ENCODE measurements around the gene MTCL1.
A peak's percentile ranks its signal among the peaks of the same experiment; 100 is the strongest.

Gene MTCL1

GRCh38 chr18:8715599-8715998, 10.2 kb downstream of the MTCL1 start:
- DNase-seq = no peak

- peak; percentile 44 for DNase-seq
Measured at GRCh38 chr18:8717011-8717770, 11.8 kb downstream of the MTCL1 start.

- DNase-seq = no peak
Measured at GRCh38 chr18:8718401-8718913, 13.1 kb downstream of the MTCL1 start.

- no peak for DNase-seq
Measured at GRCh38 chr18:8719192-8719591, 13.8 kb downstream of the MTCL1 start.

GRCh38 chr18:8720141-8720540, 14.8 kb downstream of the MTCL1 start:
- no peak for DNase-seq

DNA sequence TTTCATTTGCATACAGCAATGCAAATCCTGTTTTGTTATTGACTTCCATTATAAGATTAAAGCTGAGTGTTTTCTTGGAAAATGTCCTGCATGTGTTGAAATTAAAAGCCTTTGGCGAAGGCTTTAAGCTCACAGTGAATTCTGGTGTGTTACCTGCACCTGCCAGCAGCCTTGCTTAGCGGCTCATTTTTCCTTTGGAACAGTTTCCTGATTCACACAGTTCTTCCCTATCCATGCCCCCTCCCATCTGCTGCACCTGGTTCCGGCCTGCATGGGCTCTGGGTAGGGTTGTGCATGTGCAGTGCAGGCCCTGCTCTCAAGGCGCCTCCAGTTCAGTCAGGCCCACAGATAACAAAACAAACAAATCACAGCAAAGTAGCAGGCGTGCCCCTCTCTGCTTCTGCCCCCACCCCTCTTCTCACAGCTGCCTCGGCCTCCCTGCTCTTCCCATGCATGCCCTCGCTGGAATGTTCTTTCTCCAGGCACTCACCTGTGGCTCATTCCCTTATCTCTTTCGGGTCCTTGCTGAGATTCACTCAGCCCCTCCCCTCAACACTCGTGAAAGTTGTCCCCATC, 15.8 kb downstream of the MTCL1 start:
- peak; percentile 70 for DNase-seq

GRCh38 chr18:8721716-8722115, 16.4 kb downstream of the MTCL1 start:
- peak; percentile 64 for DNase-seq

- no peak for DNase-seq
Measured at GRCh38 chr18:8722946-8723820, 17.8 kb downstream of the MTCL1 start.

DNA sequence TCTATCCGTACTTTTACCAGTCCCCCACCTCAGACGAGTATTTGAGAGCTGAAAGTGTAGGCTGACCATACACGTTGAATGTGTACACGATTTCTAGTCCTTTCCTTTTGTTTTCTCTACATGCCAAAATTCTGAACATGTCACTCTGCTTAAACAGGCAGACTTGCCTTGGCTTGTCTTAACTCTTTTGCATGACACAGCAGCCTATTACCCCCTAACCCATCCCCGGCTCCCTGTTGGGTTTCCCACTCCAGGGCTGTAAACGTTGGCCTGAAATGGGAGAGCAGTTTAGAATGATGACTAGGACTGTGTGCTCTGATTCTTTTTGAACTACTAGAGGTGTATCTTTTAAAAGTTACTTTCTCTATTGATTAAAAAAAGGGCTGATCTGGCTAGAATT, 19.1 kb downstream of the MTCL1 start:
- DNase-seq = peak; percentile 86

- no peak for DNase-seq
Measured at GRCh38 chr18:8726281-8726680, 20.9 kb downstream of the MTCL1 start.

- no peak for DNase-seq
Measured at GRCh38 chr18:8726963-8727705, 21.8 kb downstream of the MTCL1 start.

- DNase-seq = peak; percentile 95
Measured at GRCh38 chr18:8730080-8730827, 24.9 kb downstream of the MTCL1 start.

DNA sequence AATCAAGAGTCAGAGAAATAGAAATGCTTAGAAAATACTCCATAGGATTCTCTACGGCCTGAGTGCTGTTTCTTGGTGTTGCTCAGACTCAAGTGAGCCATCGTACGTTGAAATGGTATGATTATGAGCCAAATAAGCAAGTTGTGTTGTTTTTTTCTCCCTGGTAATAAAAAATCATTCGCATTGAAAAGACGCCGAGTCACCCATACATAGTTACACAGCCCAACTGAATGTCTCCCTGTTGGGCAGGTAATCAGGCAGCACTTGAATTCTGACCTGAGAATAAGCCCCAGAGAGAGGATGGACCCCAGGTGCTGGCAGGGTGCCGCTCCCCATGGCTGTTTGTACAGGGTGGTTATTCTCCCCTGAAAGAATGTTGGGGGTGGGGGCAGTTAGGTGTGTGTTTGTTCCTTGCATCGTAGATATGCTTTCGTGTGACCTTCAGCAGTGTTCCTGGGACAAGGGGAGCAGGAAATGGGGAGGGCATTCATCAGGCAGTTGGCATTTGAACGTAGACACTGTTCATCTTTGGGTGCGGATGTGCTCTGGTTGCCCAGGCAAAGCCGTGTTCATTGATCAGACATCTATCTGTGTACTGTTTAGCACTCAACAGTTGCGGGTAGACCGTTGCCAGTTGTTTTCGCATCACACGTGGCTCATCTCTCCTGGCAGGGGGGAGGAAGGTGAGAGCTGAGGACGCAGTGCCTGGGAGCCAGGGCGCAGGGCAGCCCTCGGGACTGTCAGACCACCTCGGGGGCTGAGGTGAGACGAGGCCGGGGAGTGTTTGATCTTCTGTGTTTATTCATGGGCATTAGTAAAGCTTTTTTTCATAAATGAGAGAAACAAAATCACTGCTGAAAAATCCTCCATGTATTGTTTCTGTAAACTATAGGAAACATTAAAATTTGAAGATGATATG, 27.3 kb downstream of the MTCL1 start:
- peak; percentile 20 for DNase-seq

DNA sequence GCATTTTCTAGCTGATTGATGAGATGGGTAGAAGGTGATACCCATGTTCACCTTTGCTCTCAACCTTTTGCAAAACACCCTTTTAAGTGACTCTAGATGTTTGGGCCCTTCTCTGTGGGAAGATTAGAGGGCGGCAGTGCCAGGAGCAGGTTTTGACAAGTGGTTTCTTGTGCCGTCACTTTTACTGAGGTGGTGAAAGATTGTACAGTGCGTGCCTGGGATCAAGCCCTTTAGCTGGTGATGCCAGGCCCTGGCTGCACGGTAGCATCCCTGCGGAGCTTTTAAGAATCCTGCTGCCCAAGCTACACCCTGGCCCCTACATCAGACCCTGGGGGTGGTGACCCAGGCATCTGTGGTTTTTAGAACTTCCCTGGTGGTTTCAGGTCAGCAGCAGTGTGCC, 29.1 kb downstream of the MTCL1 start:
- DNase-seq = no peak

DNA sequence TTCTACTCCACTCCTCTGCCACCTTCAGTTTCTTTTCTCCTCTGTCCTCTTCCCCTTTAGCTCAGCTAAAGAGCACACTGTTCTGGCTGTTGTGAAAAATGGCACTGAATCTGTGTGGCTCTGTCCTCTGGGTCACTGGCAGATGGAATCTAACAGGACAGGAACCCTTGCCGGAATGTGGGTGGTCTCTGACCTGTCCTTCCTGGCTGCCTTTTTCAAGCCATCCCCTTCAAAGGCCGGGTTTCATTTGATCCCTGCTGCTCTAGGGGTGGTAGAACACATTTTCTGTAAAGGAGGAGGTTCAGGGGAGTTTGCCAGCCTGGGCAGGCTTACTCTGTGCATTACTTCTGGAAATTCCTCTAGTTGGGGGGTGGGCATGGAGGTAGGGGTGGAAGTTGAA, 29.9 kb downstream of the MTCL1 start:
- DNase-seq = no peak

DNA sequence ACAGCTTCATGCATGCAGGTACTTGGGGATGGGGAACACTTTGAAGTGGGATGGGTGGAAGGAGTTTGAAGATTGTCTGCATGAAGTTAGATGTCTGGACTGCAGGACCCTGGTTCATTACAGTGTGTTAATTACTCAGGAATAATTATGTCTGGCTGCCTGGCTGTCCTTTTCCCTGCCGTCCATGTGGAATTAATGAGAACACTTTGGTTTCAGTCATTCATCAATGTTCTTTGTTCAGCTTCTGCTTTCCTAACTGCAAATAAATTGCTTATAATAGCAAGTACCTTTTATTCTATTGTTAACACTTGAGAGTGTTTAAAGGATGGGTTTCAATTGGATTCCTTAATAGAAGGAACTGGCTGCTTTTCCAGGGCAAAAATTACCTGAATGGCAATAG, 35.8 kb downstream of the MTCL1 start:
- peak; percentile 76 for DNase-seq

DNA sequence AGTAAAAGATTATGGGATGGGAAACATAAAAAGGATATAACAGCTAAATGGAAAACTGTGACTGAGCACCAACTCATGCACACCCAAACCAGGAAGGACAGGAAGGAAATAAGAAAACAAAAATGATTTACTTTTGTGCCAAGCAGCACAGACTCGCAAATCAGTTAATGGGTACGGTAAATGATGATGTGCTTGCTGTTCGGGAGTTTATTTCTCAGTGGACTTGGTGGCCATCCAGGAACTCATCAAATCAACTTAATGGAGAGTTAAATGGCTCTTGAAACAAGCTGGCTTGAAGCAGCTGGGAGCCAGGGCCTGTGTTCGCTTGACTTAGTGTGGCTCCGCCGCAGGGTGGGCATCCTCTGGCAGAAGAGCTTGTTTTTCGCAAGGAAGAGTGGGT, 36.2 kb downstream of the MTCL1 start:
- DNase-seq = peak; percentile 70

- DNase-seq = no peak
Measured at GRCh38 chr18:8742387-8743361, 37.3 kb downstream of the MTCL1 start.

DNA sequence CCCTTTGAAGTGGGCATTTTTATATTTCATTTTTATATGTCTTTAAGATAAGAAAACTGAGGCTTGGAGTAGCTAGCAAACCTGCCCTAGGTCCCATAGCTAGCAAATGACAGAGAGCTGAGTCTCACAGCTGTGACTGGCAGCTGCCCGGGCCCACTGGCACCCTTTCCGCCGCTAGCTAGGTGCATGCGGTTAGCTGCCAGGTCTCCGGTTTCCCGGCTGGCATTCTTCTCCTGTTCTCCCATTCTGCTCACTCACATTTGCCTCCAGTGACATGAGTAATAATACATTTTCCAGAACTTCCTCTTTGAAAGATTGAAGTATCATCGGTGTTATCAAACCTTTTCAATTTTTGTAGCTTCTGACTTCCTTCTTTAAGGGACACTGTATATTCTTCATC, 38.7 kb downstream of the MTCL1 start:
- no peak for DNase-seq

GRCh38 chr18:8744656-8745055, 39.3 kb downstream of the MTCL1 start:
- DNase-seq = no peak
